ENCODE measurements around the gene SMIM24. TPM values are rescaled to one million over a fixed set of nuclear protein-coding genes. Genes with fewer than 3 reads are reported as not detected.
"Not testable (repeated sequence)": the region's sequence is repeated elsewhere in the genome, so short reads cannot be mapped to it uniquely, and the experiment has no call there.

Gene SMIM24
- total RNA-seq, 1 donor from 2014 or later, result 1.4 TPM

GRCh38 chr19:3457528-3458228 is 22.6 kb downstream of the SMIM24 start:
- no peak overlapping the region for H3K4me3 ChIP-seq (ENCODE audit: low read depth, low read length)
- no peak for TF ChIP-seq CTCF (conservative IDR thresholded peaks at IDR 0.05; ENCODE audit: low read depth, low read length)
- DNase-seq (ENCODE audit: low read depth), result no peak

GRCh38 chr19:3456925-3457527 is 23.3 kb downstream of the SMIM24 start:
- DNase-seq (ENCODE audit: low read depth), result no peak
- TF ChIP-seq CTCF (conservative IDR thresholded peaks at IDR 0.05; ENCODE audit: low read depth, low read length), result no peak
- H3K4me3 ChIP-seq (ENCODE audit: low read depth, low read length), result no peak overlapping the region

GRCh38 chr19:3455960-3456601 is 24.2 kb downstream of the SMIM24 start:
- H3K4me3 ChIP-seq (ENCODE audit: low read depth, low read length), result no peak overlapping the region
- no peak for TF ChIP-seq CTCF (conservative IDR thresholded peaks at IDR 0.05; ENCODE audit: low read depth, low read length)
- no peak for DNase-seq (ENCODE audit: low read depth)

- no peak for TF ChIP-seq CTCF (conservative IDR thresholded peaks at IDR 0.05; ENCODE audit: low read depth, low read length)
- no peak overlapping the region for H3K4me3 ChIP-seq (ENCODE audit: low read depth, low read length)
- DNase-seq (ENCODE audit: low read depth), result no peak
Measured at GRCh38 chr19:3455393-3455955, 24.9 kb downstream of the SMIM24 start.

- TF ChIP-seq CTCF (conservative IDR thresholded peaks at IDR 0.05; ENCODE audit: low read depth, low read length), result no peak
- no peak overlapping the region for H3K4me3 ChIP-seq (ENCODE audit: low read depth, low read length)
- no peak for DNase-seq (ENCODE audit: low read depth)
Measured at GRCh38 chr19:3454656-3455392, 25.5 kb downstream of the SMIM24 start.

- TF ChIP-seq CTCF (conservative IDR thresholded peaks at IDR 0.05; ENCODE audit: low read depth, low read length), result no peak
- no peak for DNase-seq (ENCODE audit: low read depth)
Measured at GRCh38 chr19:3453840-3454239, 26.5 kb downstream of the SMIM24 start.

GRCh38 chr19:3452942-3453214 is 27.4 kb downstream of the SMIM24 start:
- not testable (repeated sequence) for H3K4me3 ChIP-seq (ENCODE audit: low read depth, low read length); DNase-seq (ENCODE audit: low read depth)

More at GRCh38 chr19:3453840-3454239, 26.5 kb downstream of the SMIM24 start:
- no peak overlapping the region for H3K4me3 ChIP-seq (ENCODE audit: low read depth, low read length)
